ENCODE measurements around the gene ETV1.
"Not testable (repeated sequence)": the region's sequence is repeated elsewhere in the genome, so short reads cannot be mapped to it uniquely, and the experiment has no call there.

The ETV1 gene

GRCh38 chr7:13921062-13921461 lies 68.4 kb downstream of the ETV1 start:
- DNase-seq: no peak
- Histone ChIP-seq H3K36me3 (replicated peaks) (no peaks in the 10 kb centered on the region), H3K4me3 (ENCODE audit: low read depth, low read length) (no peak overlapping the region), H3K27ac (no peak overlapping the region), H3K27me3 (replicated peaks) (no peaks in the 10 kb centered on the region)
- in situ Hi-C loops (cut with HindIII; ENCODE audit: low pct_ligation_motif_present, low sequenced_read_pairs): no loop called here
- no peak for TF ChIP-seq CTCF (IDR thresholded peaks at IDR 0.05; ENCODE audit: low read depth, low read length, missing control alignments)

GRCh38 chr7:13920053-13920697 lies 69.3 kb downstream of the ETV1 start:
- H3K27me3 ChIP-seq (replicated peaks): no peaks in the 10 kb centered on the region
- in situ Hi-C loops (cut with HindIII; ENCODE audit: low pct_ligation_motif_present, low sequenced_read_pairs): no loop called here
- H3K4me3 ChIP-seq (ENCODE audit: low read depth, low read length): no peak overlapping the region
- DNase-seq: peak; percentile 100
- no peak for TF ChIP-seq CTCF (IDR thresholded peaks at IDR 0.05; ENCODE audit: low read depth, low read length, missing control alignments)
- no peaks in the 10 kb centered on the region for H3K36me3 ChIP-seq (replicated peaks)
- peak overlapping the region; percentile 89 for H3K27ac ChIP-seq

- DNase-seq; H3K36me3 ChIP-seq (replicated peaks); H3K4me3 ChIP-seq (ENCODE audit: low read depth, low read length); in situ Hi-C loops (cut with HindIII; ENCODE audit: low pct_ligation_motif_present, low sequenced_read_pairs); H3K27ac ChIP-seq; H3K27me3 ChIP-seq (replicated peaks): not testable (repeated sequence)
These were observed 71.1 kb downstream of the ETV1 start for GRCh38 chr7:13918333-13918732.

GRCh38 chr7:13917103-13917502 lies 72.4 kb downstream of the ETV1 start:
- DNase-seq; H3K4me3 ChIP-seq (ENCODE audit: low read depth, low read length); H3K36me3 ChIP-seq (replicated peaks); H3K27me3 ChIP-seq (replicated peaks); in situ Hi-C loops (cut with HindIII; ENCODE audit: low pct_ligation_motif_present, low sequenced_read_pairs); H3K27ac ChIP-seq: not testable (repeated sequence)

GRCh38 chr7:13915891-13916290 lies 73.6 kb downstream of the ETV1 start:
- Histone ChIP-seq H3K27ac (no peak overlapping the region), H3K4me3 (ENCODE audit: low read depth, low read length) (no peak overlapping the region), H3K27me3 (replicated peaks) (no peaks in the 10 kb centered on the region), H3K36me3 (replicated peaks) (no peaks in the 10 kb centered on the region)
- in situ Hi-C loops (cut with HindIII; ENCODE audit: low pct_ligation_motif_present, low sequenced_read_pairs): no loop called here
- no peak for TF ChIP-seq CTCF (IDR thresholded peaks at IDR 0.05; ENCODE audit: low read depth, low read length, missing control alignments)
- no peak for DNase-seq

- no peak for DNase-seq
- no peak overlapping the region for H3K27ac ChIP-seq
- no peak overlapping the region for H3K4me3 ChIP-seq (ENCODE audit: low read depth, low read length)
- H3K27me3 ChIP-seq (replicated peaks): no peaks in the 10 kb centered on the region
- in situ Hi-C loops (cut with HindIII; ENCODE audit: low pct_ligation_motif_present, low sequenced_read_pairs): no loop called here
- H3K36me3 ChIP-seq (replicated peaks): no peaks in the 10 kb centered on the region
- no peak for TF ChIP-seq CTCF (IDR thresholded peaks at IDR 0.05; ENCODE audit: low read depth, low read length, missing control alignments)
These were observed 76.7 kb downstream of the ETV1 start for GRCh38 chr7:13912715-13913278.

- TF ChIP-seq CTCF (IDR thresholded peaks at IDR 0.05; ENCODE audit: low read depth, low read length, missing control alignments): no peak
- H3K27ac ChIP-seq: no peak overlapping the region
- DNase-seq: no peak
- H3K36me3 ChIP-seq (replicated peaks): no peaks in the 10 kb centered on the region
- no peak overlapping the region for H3K4me3 ChIP-seq (ENCODE audit: low read depth, low read length)
- no peaks in the 10 kb centered on the region for H3K27me3 ChIP-seq (replicated peaks)
- in situ Hi-C loops (cut with HindIII; ENCODE audit: low pct_ligation_motif_present, low sequenced_read_pairs): no loop called here
These were observed 77.6 kb downstream of the ETV1 start for GRCh38 chr7:13911909-13912308.

Measured in brain microvascular endothelial cell (primary cell).